Mammary epithelial cell (primary cell): ENCODE data around the gene ZNF281.

Experiments used
- CTCF ChIP-seq, 2 donors: IDR thresholded peaks in 1 of 2; conservative IDR thresholded peaks in 1 of 2; 2 replicates each; pipeline ENCODE4 v1.5.1; 2011 to 2012; ENCODE audit warnings: inconsistent platforms in 2 of 2, low read length in 2 of 2, mild to moderate bottlenecking in 2 of 2, control low read depth in 1 of 2, low read depth in 1 of 2; ENCODE audit not compliant: insufficient read depth in 1 of 2; ENCODE audit errors: extremely low read depth in 1 of 2
- EZH2 ChIP-seq: IDR thresholded peaks from 2 replicates; pipeline ENCODE4 v1.6.1; 2012; ENCODE audit warnings: low read length, inconsistent platforms, borderline replicate concordance

- TF ChIP-seq CTCF (conservative IDR thresholded peaks at IDR 0.05 in 1 of 2, IDR thresholded peaks at IDR 0.05 in 1 of 2; ENCODE audit: extremely low read depth in 1 of 2, insufficient read depth in 1 of 2, low read depth in 1 of 2, low read length in 2 of 2) (no peak), EZH2 (no peak)
Observed at GRCh38 chr1:200364091-200364759, 45.6 kb downstream of the ZNF281 start.
